HCT116 (cell line): ENCODE measurements around the gene CNNM4. TPM values are rescaled to one million over a fixed set of nuclear protein-coding genes. Genes with fewer than 3 reads are reported as not detected.

Experiments
- ATAC-seq: fragments of 200-7000 bp; cut with Tn5 transposase; 2 replicates; pipeline ENCODE4 v1.9.1; 2020; ENCODE audit warnings: mild to moderate bottlenecking, moderate library complexity
- BruUV-seq: library from RNA; stranded (reverse); fragments of 400-500 nt; replicated peaks from 2 replicates; lab custom pipeline; 2021; lab: Mats Ljungman, UMichigan
- CTCF ChIA-PET: fragments of 300-600 bp; sonication (Branson Sonifier 250); formaldehyde crosslinking; loops from one replicate; lab custom pipeline; 2021; ENCODE audit warnings: antibody characterized with exemption; lab: Charles Lee
- POLR2A ChIA-PET: fragments of 300-600, 350-600 bp; sonication (Branson Sonifier 250); formaldehyde crosslinking; loops from one replicate; lab custom pipeline; 2021; ENCODE audit warnings: antibody characterized with exemption; lab: Charles Lee
- RAD21 ChIA-PET, 2 experiments: fragments of 300-600 bp; sonication (Branson Sonifier 250); formaldehyde crosslinking; loops; one replicate each; lab custom pipeline; 2023; ENCODE audit warnings: low total read pairs in 2 of 2; ENCODE audit not compliant: uncharacterized antibody in 2 of 2, unreplicated experiment in 2 of 2, low non-redundant PET in 1 of 2; lab: Charles Lee
- DNase-seq: peaks from one replicate; pipeline ENCODE4 v3.0.0-alpha.2; 2010; ENCODE audit warnings: low read depth, low spot score
- H2AFZ ChIP-seq: fragments of 200-600 bp; shearing (Covaris generic), sonication (generic); 2 replicates; pipeline ENCODE4 v1.6.1; 2017; ENCODE audit warnings: low read depth, mixed run types, mixed read lengths, antibody characterized with exemption, low read length; ENCODE audit not compliant: poor library complexity, severe bottlenecking
- H3K27ac ChIP-seq: 2 replicates; pipeline ENCODE4 v1.5.1; 2012; ENCODE audit warnings: low read depth, low read length
- H3K27me3 ChIP-seq: fragments of 200-600 bp; sonication (generic); 2 replicates; pipeline ENCODE4 v1.6.1; 2016; ENCODE audit warnings: mixed run types, low read length, mixed read lengths; ENCODE audit not compliant: insufficient read depth
- H3K36me3 ChIP-seq, 2 experiments: fragments of 200-500 bp in 1 of 2; fragments of 200-600 bp in 1 of 2; sonication (Bioruptor generic) in 1 of 2; sonication (generic) in 1 of 2; 2 replicates each; pipeline versions ENCODE4 v1.5.1 to v1.6.1; 2014 to 2016; ENCODE audit warnings: low read length in 2 of 2, inconsistent platforms in 1 of 2, mixed read lengths in 1 of 2, mixed run types in 1 of 2; ENCODE audit not compliant: insufficient read depth in 2 of 2, control insufficient read depth in 1 of 2
- H3K4me1 ChIP-seq, 2 experiments: fragments of 200-600 bp in 1 of 2; sonication (generic) in 1 of 2; 2 replicates each; pipeline versions ENCODE4 v1.5.1 to v1.6.1; 2012 to 2017; ENCODE audit warnings: low read length in 2 of 2, inconsistent platforms in 1 of 2, mild to moderate bottlenecking in 1 of 2, mixed read lengths in 1 of 2, mixed run types in 1 of 2, moderate library complexity in 1 of 2; ENCODE audit not compliant: insufficient read depth in 2 of 2, control insufficient read depth in 1 of 2
- H3K4me2 ChIP-seq: fragments of 200-600 bp; sonication (generic); 2 replicates; pipeline ENCODE4 v1.6.1; 2017; ENCODE audit warnings: mixed run types, low read length, mixed read lengths
- H3K4me3 ChIP-seq, 2 experiments: fragments of 200-600 bp in 1 of 2; sonication (generic) in 1 of 2; replicated peaks in 1 of 2; 2 replicates each; pipeline ENCODE4 v1.5.1; 2011 to 2016; ENCODE audit warnings: low read length in 2 of 2, control low read depth in 1 of 2, low read depth in 1 of 2, mild to moderate bottlenecking in 1 of 2, mixed read lengths in 1 of 2, mixed run types in 1 of 2
- H3K79me2 ChIP-seq: fragments of 200-600 bp; sonication (generic); 2 replicates; pipeline ENCODE4 v1.6.1; 2017; ENCODE audit warnings: mild to moderate bottlenecking, mixed run types, low read length, moderate library complexity, mixed read lengths; ENCODE audit not compliant: insufficient read depth
- H3K9ac ChIP-seq: fragments of 200-600 bp; sonication (generic); 2 replicates; pipeline ENCODE4 v1.6.1; 2016; ENCODE audit warnings: low read length, mixed read lengths
- H3K9me2 ChIP-seq: fragments of 200-600 bp; sonication (generic), shearing (Covaris generic); 2 replicates; pipeline ENCODE4 v1.6.1; 2017; ENCODE audit warnings: mixed run types, mild to moderate bottlenecking, moderate library complexity; ENCODE audit not compliant: insufficient read depth
- H3K9me3 ChIP-seq, 2 experiments: fragments of 200-500 bp in 1 of 2; fragments of 200-600 bp in 1 of 2; sonication (Bioruptor generic) in 1 of 2; sonication (generic) in 1 of 2; 2 replicates each; pipeline ENCODE4 v1.6.1; 2014 to 2017; ENCODE audit warnings: low read length in 2 of 2, mixed read lengths in 2 of 2, inconsistent platforms in 1 of 2, low read depth in 1 of 2, mild to moderate bottlenecking in 1 of 2, mixed run types in 1 of 2, moderate library complexity in 1 of 2; ENCODE audit not compliant: control insufficient read depth in 1 of 2, insufficient read depth in 1 of 2
- H4K20me1 ChIP-seq: fragments of 200-600 bp; sonication (generic), shearing (Covaris generic); 2 replicates; pipeline ENCODE4 v1.6.1; 2017; ENCODE audit warnings: mixed run types, mild to moderate bottlenecking, moderate library complexity; ENCODE audit not compliant: insufficient read depth
- CEBPB ChIP-seq: IDR thresholded peaks from 2 replicates; pipeline ENCODE4 v1.6.1; 2012; ENCODE audit warnings: low read depth
- EZH2 ChIP-seq: fragments of 200-600 bp; sonication (generic); IDR thresholded peaks from 2 replicates; pipeline ENCODE4 v1.6.1; 2017; ENCODE audit warnings: antibody characterized with exemption, mixed run types
- JUND ChIP-seq: IDR thresholded peaks from 2 replicates; pipeline ENCODE4 v1.6.1; 2012
- RAD21 ChIP-seq: IDR thresholded peaks from 2 replicates; pipeline ENCODE4 v1.6.1; 2012; ENCODE audit warnings: low read depth, mild to moderate bottlenecking
- REST ChIP-seq: IDR thresholded peaks from 2 replicates; pipeline ENCODE4 v1.6.1; 2012; ENCODE audit warnings: low read depth
- SIN3A ChIP-seq: IDR thresholded peaks from 2 replicates; pipeline ENCODE4 v1.6.1; 2012; ENCODE audit warnings: low read depth
- SP1 ChIP-seq: IDR thresholded peaks from 2 replicates; pipeline ENCODE4 v1.6.1; 2012; ENCODE audit warnings: low read depth
- SRF ChIP-seq: IDR thresholded peaks from 2 replicates; pipeline ENCODE4 v1.6.1; 2012; ENCODE audit warnings: low read depth
- TCF7L2 ChIP-seq: IDR thresholded peaks from 2 replicates; pipeline ENCODE4 v1.7.0; 2011; ENCODE audit warnings: borderline replicate concordance, inconsistent platforms; ENCODE audit not compliant: insufficient read depth, insufficient read length; ENCODE audit errors: extremely low read depth
- YY1 ChIP-seq: IDR thresholded peaks from 2 replicates; pipeline ENCODE4 v1.6.1; 2011; ENCODE audit warnings: low read length, low read depth, moderate library complexity, mild to moderate bottlenecking; ENCODE audit not compliant: insufficient replicate concordance; ENCODE audit errors: extremely low read depth
- ZFX ChIP-seq: fragments of 450-650 bp; IDR thresholded peaks from 2 replicates; pipeline ENCODE4 v1.6.1; 2017
- ZNF274 ChIP-seq: fragments of 200-500 bp; sonication (Bioruptor generic); IDR thresholded peaks from 2 replicates; pipeline ENCODE4 v1.6.1; 2014; ENCODE audit warnings: mild to moderate bottlenecking, low read depth, low read length, inconsistent platforms
- intact Hi-C: fragments of 100-400 bp; cut with micrococcal nuclease; formaldehyde crosslinking; loops from 2 replicates; pipeline ENCODE4 v1.10.0; 2022
- total RNA-seq: library from RNA; stranded (reverse); gene quantifications from one replicate; pipeline ENCODE4 v1.2.1, GENCODE V29; 2021; ENCODE audit not compliant: unreplicated experiment
- TF ChIP-seq, protein P1 (sequence below): IDR thresholded peaks from 2 replicates; pipeline ENCODE4 v1.6.1; 2011; ENCODE audit warnings: mild to moderate bottlenecking, low read length, moderate library complexity; ENCODE audit not compliant: insufficient replicate concordance; ENCODE audit errors: extremely low read depth
- TF ChIP-seq, protein P2 (sequence below), 3 experiments: fragments of 200-600 bp in 1 of 3; sonication (generic) in 1 of 3; IDR thresholded peaks in 2 of 3; conservative IDR thresholded peaks in 1 of 3; 2 replicates each; pipeline ENCODE4 v1.5.1; 2012 to 2017; ENCODE audit warnings: low read depth in 2 of 3, low read length in 2 of 3, antibody characterized with exemption in 1 of 3, borderline replicate concordance in 1 of 3, control low read depth in 1 of 3, mild to moderate bottlenecking in 1 of 3, mixed read lengths in 1 of 3, mixed run types in 1 of 3, moderate library complexity in 1 of 3; ENCODE audit not compliant: insufficient read depth in 1 of 3

CNNM4 gene
- total RNA-seq, 1 experiment from 2014 or later = 7.9 TPM

- H3K4me1 ChIP-seq = peaks cover 4 to 17% of the 10 kb centered on the region in 2 experiments; a peak in 3 of 4 replicates
- CTCF ChIA-PET = interaction anchor here (0.6 kb wide), 1 partner anchor 9 kb away, joined by 3 read pairs; the partner anchor contains the start of gene CNNM4
- H3K27ac ChIP-seq = no peak overlapping the region
- TF ChIP-seq SP1 (no peak), ZFX (no peak), YY1 (no peak), EZH2 (no peak), REST (no peak), SIN3A (no peak), JUND (no peak), RAD21 (no peak), TCF7L2 (no peak), SRF (no peak), ZNF274 (no peak), CEBPB (no peak)
- TF ChIP-seq, protein P1, sequence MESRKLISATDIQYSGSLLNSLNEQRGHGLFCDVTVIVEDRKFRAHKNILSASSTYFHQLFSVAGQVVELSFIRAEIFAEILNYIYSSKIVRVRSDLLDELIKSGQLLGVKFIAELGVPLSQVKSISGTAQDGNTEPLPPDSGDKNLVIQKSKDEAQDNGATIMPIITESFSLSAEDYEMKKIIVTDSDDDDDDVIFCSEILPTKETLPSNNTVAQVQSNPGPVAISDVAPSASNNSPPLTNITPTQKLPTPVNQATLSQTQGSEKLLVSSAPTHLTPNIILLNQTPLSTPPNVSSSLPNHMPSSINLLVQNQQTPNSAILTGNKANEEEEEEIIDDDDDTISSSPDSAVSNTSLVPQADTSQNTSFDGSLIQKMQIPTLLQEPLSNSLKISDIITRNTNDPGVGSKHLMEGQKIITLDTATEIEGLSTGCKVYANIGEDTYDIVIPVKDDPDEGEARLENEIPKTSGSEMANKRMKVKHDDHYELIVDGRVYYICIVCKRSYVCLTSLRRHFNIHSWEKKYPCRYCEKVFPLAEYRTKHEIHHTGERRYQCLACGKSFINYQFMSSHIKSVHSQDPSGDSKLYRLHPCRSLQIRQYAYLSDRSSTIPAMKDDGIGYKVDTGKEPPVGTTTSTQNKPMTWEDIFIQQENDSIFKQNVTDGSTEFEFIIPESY = no peak
- TF ChIP-seq, protein P2, sequence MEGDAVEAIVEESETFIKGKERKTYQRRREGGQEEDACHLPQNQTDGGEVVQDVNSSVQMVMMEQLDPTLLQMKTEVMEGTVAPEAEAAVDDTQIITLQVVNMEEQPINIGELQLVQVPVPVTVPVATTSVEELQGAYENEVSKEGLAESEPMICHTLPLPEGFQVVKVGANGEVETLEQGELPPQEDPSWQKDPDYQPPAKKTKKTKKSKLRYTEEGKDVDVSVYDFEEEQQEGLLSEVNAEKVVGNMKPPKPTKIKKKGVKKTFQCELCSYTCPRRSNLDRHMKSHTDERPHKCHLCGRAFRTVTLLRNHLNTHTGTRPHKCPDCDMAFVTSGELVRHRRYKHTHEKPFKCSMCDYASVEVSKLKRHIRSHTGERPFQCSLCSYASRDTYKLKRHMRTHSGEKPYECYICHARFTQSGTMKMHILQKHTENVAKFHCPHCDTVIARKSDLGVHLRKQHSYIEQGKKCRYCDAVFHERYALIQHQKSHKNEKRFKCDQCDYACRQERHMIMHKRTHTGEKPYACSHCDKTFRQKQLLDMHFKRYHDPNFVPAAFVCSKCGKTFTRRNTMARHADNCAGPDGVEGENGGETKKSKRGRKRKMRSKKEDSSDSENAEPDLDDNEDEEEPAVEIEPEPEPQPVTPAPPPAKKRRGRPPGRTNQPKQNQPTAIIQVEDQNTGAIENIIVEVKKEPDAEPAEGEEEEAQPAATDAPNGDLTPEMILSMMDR (IDR thresholded peaks at IDR 0.05 in 2 of 3, conservative IDR thresholded peaks at IDR 0.05 in 1 of 3; ENCODE audit: borderline replicate concordance in 1 of 3, insufficient read depth in 1 of 3, low read depth in 2 of 3, low read length in 2 of 3) = no peak
- TF ChIP-seq, all 23 proteins: peak for 0
- Histone ChIP-seq H3K36me3 (no peaks in the 10 kb centered on the region), H3K79me2 (no peaks in the 10 kb centered on the region), H3K4me3 (no peak overlapping the region), H3K4me2 (peak overlapping the region; percentile 35; the same call in 1 of the 2 replicates), H2AFZ (no peak overlapping the region), H3K9ac (no peak overlapping the region), H4K20me1 (no peaks in the 10 kb centered on the region), H3K9me2 (no peaks in the 10 kb centered on the region), H3K9me3 (no peaks in the 10 kb centered on the region), H3K27me3 (no peaks in the 10 kb centered on the region)
- ATAC-seq (0 out of 2 replicates have a peak, but pooled peaks have one; percentile 32), DNase-seq (no peak)
- ChIA-PET RAD21 (no interaction called here), POLR2A (no interaction called here)
- BruUV-seq = no TSS peak
- intact Hi-C loops = no loop called here
Measured at GRCh38 chr2:96751800-96752199, 8.9 kb upstream of the CNNM4 start.
